Left lobe of liver (tissue), 2 donors: ENCODE results near the gene PCSK6. TPM values are rescaled to one million over a fixed set of nuclear protein-coding genes. Genes with fewer than 3 reads are reported as not detected.
A peak's percentile ranks its signal among the peaks of the same experiment; 100 is the strongest.
"Not testable (repeated sequence)": the region's sequence is repeated elsewhere in the genome, so short reads cannot be mapped to it uniquely, and the experiment has no call there.

ENCODE experiments used
- ATAC-seq: fragments of 200-7000 bp; cut with Tn5 transposase; one replicate; pipeline ENCODE4 v1.9.1; 2020; ENCODE audit warnings: mild to moderate bottlenecking, moderate library complexity
- DNase-seq: peaks from one replicate; pipeline ENCODE4 v3.0.0-alpha.2; 2020; ENCODE audit warnings: low spot score
- total RNA-seq: library from RNA; stranded (reverse); gene quantifications from one replicate; pipeline ENCODE4 v1.2.1, GENCODE V29; 2021
- donor health status: DM: no; HTN: no; CAD: no; lungs with moderate emphysema.
- donor health status: DM: no; HTN: yes; CAD: no.

PCSK6 gene
- total RNA-seq, 1 donor from 2014 or later, result 180 TPM

DNA sequence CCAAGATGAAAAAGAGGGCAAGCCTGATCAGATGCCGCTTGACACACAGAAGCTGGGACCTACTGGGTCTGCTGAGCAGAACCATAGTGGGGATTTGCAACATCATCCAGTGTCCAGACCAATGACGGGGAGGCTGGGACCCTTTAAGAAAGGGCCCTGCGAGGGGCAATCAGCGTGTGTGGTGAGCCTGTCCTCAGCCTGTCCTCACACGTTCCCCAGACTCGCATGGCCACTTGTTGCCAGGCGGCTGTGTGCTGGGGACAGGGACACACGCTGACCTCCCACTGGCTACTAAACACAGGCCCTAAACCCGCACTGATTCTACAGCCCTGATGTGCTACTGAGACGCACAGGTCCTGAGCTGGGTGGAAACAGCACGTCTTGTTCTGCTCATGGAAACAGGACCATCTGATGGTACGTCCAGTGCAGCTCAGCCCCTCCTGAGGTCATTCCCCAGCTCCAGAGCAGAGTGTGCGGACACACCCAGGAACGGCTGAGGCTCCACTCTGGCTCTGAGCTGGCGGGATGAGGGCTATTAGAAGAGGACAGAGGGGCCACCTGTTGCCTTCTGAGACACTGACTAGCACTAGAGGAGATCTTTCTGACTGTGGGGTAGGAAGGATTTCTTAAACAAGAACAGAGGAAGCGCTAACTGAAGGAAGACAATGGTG lies 24.4 kb downstream of the PCSK6 start:
- ATAC-seq (peak; percentile 23), DNase-seq (peak; percentile 46)

- ATAC-seq (peak; percentile 62), DNase-seq (peak; percentile 44)
These were observed 25.1 kb downstream of the PCSK6 start for GRCh38 chr15:101464256-101464998.

GRCh38 chr15:101463696-101464095 lies 25.8 kb downstream of the PCSK6 start:
- ATAC-seq, result not testable (repeated sequence)
- peak; percentile 24 for DNase-seq

DNA sequence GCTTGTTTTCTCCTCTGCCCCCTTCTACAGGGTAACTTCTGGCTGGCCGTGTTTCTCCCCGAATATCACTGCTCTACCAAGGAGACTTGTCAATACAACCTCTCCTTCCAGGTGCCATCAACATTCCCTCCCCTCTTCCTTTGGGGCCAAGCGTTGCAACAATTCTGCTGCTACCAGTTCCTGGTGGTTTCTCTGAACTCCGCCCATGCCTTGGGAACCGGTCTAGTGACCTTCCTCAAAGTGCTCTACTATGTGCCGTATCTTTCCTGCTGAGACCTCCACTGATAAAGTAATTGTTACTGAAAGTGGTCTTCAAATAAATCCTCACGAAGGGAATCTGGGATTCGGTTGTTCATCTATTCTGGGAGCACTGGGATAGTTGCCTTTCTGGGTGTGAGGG lies 26.2 kb downstream of the PCSK6 start:
- no peak for ATAC-seq
- peak; percentile 12 for DNase-seq

- ATAC-seq (no peak), DNase-seq (no peak)
These were observed 28.4 kb downstream of the PCSK6 start for GRCh38 chr15:101461097-101461496.

DNA sequence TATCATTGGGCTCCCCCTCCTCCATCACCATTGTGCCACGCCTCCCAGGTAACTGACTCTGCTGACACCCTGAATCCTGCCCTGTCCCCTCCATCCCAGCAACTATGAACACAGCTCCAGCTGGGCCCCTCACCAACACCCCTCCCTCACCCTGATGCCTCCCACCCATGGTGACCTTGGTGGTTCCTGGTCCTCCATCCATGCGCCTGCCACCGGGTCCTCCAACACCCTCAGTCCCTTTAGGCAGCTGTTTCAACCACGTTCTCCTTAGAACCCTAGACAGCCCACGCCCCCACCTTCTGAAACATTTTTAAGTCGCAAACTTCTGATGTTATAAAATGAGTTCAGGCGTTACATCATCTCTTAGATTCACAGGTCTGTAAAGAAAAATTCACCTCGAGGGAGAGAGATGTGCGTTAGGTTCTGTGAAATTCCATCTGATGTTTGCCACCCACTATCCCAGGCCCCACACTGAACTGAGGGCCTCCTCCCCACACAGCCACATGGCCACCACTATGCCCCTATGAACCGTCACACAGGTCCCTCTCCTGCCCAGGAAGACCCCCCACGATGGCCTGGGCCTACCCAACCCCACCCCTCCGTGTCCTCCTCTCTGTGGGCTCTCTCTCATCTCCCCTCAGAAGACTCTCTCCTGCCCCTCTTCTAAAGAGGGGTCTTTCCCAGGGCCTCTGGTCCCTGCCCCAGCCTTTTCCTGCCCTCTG lies 29.8 kb downstream of the PCSK6 start:
- ATAC-seq, result no peak
- peak; percentile 14 for DNase-seq

- DNase-seq (peak; percentile 33), ATAC-seq (peak; percentile 4)
These were observed 30.5 kb downstream of the PCSK6 start for GRCh38 chr15:101458908-101459578.

DNA sequence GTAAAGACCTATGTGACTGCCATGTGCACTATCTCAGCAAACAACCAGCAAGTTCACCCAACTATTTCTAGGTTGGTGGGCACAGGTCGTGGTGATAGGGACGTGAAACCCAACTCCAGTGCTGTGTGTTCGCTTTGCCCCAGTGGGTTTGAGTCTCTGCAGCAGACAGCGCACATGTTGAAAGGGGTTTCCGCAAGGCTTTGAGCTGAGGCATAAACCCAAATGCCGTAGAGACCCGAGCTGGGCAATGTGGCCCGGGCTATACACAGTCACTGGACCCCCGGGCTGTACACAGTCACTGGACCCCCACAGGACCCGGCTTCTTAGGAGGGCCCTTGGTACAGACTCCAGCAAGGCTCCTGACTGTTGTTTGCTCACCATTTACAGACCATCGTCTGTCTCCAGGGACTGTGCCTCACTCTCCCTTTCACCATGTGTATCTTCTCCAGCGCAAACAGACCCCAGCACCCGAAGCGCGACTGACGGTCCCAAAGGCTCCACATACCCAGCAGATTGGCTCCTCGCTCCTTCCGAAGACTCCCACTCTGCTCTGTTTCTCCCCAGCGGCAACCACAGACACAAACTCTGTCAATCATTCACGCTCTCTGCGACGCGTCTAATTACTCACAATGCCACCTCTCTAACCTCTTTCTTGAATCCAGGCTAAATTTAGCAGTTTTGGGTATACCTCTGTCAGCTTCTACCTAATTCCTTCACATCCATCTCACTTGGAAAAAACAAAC lies 31.2 kb downstream of the PCSK6 start:
- DNase-seq (peak; percentile 36), ATAC-seq (no peak)

DNA sequence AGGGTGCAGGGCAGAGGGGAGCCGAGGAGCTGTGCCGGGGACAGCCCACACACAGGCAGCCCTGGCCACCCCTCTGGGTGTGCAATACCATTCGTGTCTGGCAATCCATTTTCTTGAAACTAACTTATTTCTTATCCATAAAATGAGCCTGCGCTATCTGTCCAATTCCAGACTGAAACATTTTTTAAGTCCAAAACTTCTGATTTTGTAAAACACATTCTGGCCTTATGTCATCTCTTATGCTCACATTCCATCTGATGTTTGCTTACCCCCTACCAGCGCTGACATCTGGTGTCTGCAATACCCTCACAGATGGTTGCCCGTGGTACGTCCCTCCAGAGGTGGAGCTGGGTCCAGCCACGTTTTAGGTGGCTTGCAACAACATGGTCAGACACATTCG lies 31.8 kb downstream of the PCSK6 start:
- no peak for ATAC-seq
- no peak for DNase-seq

- DNase-seq (peak; percentile 38), ATAC-seq (no peak)
These were observed 33.3 kb downstream of the PCSK6 start for GRCh38 chr15:101456057-101456739.

DNA sequence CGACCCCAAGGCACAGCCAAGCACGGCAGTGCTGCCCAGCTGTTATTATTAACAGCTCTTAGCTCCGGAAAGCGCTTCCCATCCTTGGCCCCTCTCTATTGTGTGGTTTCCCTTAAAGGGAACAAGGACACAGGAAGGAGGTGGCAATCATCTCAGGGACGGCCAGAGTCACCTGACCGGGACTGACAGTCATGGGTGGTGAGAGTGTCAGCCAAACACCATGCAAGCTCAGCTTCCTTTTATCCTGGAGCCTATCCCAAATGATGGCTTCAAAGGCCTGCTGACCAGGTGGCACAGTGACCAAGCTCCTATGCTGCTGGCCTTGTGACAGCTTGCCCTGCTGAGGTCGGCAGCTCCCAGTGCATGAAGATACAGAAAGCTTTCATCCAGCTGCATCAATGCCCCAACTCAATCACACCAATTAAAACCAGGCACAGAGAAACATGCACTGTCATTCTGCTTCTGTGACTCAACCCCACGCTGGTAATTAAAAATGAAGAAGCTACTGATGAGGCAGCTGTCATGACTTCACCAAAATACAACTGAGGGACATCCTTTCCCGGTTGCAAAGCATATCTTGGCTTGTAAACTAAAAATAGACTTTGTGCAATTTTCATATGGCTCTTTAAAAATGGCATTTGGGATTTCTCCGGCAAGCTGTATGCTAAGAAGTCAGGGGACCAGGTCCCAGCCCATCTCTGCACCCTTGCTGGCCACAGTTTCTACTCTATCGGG lies 34.0 kb downstream of the PCSK6 start:
- ATAC-seq (peak; percentile 56), DNase-seq (peak; percentile 80)

DNA sequence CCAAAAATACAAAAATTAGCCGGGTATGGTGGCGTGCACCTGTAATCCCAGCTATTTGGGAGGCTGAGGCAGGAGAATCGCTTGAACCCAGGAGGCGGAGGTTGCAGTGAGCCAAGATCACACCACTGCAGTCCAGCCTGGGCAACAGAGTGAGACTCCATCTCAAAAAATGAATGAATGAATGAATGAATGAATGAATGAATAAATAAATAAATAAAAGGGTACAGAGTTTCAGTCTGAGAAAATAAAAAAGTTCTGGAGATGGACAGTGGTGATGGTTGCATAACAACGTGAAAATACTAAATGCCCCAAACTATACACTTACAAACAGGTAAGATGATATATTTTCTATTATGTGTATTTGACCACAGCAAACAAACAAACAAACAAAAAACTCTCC lies 34.7 kb downstream of the PCSK6 start:
- not testable (repeated sequence) for ATAC-seq, DNase-seq

DNA sequence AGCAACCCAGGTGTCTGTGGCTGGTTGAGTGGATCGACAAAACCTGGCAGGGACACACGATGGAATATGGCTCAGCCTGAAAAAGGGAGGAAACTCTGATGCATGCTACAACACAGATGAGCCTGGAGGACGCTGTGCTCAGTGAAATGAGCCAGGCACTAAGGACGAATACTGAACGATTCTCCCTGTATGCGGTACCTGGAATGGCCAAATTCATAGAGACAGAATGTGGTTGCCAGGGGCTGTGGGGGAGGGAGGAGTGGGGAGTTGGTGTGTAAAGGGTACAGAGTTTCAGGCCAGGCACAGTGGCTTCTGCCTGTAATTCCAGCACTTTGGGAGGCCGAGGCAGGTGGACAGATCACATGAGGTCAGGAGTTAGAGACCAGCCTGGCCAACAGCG lies 35.1 kb downstream of the PCSK6 start:
- DNase-seq (peak; percentile 43), ATAC-seq (no peak)

GRCh38 chr15:101453123-101454120 lies 36.1 kb downstream of the PCSK6 start:
- DNase-seq (peak; percentile 82), ATAC-seq (peak; percentile 64)

GRCh38 chr15:101452572-101452971 lies 36.9 kb downstream of the PCSK6 start:
- ATAC-seq (peak; percentile 24), DNase-seq (peak; percentile 51)

DNA sequence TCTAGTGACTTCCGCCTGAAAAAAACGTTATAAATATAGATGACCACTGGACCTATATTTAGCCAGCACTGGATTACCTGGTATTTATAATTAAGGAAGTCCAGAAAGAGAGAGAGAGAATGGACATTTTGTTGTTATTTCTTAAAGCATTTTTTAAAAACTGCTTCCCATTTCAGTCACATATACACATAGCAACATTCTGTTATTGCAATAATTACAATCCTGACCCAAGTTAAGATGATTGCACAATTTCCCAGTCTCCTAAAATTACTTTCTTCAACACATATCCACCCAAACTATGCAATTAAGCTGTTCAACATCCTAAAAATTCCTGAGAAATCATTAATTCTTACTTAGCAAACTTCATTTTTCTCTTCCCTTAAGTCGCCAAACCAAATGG lies 37.7 kb downstream of the PCSK6 start:
- no peak for DNase-seq

DNA sequence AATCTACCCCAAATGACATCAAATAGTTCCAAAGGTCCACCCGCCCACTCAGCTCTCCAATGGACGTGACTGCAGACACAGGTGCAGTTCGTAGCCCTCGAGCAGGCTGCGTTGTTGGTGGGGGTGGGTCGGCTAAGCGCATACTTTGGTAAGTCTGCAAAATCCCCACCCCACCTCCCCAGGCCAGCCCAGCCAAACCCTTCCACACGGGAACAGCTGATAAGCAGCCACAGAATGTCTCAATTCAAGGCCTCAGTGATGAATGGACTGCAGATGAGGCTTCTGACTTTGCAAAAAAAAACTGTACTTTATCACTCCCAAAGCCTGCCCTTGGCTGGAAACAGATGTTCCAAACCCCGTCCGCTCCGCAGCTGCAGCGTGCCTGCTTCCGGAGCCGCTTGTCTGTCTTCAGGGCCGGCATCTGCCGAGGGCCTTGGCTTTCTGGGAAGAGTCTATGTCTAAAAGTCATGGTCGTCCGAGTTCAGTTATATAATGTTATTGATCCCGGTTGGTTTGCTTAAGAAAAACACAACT lies 38.2 kb downstream of the PCSK6 start:
- DNase-seq (peak; percentile 84), ATAC-seq (peak; percentile 39)

More for the DNA sequence above, 37.7 kb downstream of the PCSK6 start:
- ATAC-seq, result no peak
